HT1080 (cell line): ENCODE measurements around the gene C22orf23. TPM values are rescaled to one million over a fixed set of nuclear protein-coding genes. Genes with fewer than 3 reads are reported as not detected.

Source experiments
- DNase-seq: peaks from one replicate; pipeline ENCODE4 v3.0.0-alpha.2; 2015; ENCODE audit warnings: low read depth
- total RNA-seq: library from RNA; depleted of rRNA; stranded (reverse); fragments of >200 nt; shearing (Covaris generic); gene quantifications from 2 replicates; pipeline ENCODE4 v1.2.3, GENCODE V29; 2014

Gene C22orf23
- total RNA-seq, 1 experiment from 2014 or later, result 0.32 TPM

DNA sequence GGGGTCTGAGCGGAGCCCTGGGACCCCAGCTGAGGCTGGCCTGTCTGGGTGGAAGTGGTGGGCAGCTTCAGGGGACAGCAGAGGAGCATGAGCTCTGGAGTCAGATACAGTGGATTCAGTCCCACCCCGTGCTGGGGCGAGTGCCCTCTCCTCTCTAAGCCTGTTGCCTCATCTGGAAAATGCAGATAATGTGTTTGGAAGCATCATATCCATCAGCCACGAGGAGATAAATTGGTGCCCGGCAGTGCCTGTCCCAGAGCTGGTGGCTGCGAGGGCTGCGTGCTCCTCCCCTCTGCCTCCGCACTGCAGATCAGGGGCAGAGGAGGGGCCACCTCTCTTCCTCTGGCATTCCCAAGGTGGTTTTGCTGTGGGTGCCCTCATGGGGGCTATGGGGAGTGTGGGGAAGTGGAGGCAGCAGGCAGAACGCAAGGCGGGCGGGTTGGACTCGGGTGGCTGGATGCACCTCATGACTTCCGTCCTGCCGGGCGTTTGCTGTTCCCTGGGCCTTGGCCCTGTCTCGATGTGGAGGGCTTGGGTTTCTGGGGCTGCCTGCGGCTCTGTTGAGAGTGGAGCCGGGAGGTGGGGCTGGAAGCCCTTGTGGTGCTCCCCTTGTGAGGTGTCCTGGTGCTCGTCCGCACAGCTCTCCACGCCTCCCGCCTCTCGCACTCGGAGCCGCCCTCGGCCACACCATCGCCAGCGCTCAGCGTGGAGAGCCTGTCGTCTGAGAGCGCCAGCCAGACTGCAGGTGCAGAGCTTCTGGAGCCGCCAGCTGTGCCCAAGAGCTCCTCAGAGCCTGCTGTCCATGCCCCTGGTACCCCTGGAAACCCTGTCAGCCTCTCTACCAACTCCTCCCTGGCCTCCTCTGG is 26.4 kb downstream of the C22orf23 start:
- no peak for DNase-seq

DNA sequence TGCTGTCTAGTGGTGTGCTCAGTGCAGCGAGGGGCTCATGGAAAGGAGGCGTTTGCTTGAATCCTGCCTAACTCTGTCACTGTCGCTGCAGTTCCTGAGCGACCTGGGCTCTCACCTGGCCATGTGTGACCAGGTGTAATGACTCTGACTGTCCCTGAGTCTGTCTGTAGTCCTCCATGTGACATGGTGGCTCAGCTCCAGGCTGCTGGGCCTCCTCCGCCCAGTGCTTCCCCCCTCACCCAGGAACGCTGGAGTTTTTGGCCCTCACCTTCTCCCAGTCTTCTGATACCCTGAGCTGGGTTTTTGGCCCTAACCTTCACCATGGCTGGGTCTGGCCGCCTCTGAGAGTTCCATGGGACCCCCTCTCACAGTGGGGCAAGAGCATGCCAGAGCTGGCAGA is 27.0 kb downstream of the C22orf23 start:
- no peak for DNase-seq

DNA sequence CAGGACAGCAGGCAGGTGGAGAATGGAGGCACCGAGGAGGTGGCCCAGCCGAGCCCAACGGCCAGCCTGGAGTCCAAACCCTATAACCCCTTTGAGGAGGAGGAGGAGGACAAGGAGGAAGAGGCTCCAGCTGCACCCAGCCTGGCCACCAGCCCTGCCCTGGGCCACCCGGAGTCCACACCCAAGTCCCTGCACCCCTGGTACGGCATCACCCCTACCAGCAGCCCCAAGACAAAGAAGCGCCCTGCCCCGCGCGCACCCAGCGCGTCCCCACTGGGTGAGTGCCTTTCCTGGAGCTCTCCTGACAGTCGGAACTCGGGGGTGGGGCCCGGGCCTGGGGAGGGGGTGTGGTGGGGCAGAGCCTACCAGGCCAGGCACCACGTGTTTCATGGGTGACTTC is 27.6 kb downstream of the C22orf23 start:
- no peak for DNase-seq

DNA sequence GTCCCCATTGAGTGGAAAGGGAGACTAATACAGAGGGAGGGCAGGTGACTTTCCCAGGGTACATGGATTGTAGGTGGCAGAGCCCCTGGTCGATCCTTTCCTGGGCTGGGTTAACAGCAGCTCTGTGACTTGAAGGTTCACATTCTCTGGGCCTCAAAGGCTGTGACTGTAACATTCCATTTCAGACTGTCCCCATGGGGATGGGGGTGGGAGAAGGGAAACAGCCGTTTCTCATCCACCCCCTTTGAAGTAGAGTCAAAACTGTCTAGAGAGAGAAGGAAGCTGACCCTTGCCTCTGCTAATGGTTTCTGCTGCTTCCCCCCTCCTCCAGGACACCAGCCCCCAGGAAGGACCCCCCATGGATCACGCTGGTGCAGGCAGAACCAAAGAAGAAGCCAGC is 28.1 kb downstream of the C22orf23 start:
- no peak for DNase-seq

DNA sequence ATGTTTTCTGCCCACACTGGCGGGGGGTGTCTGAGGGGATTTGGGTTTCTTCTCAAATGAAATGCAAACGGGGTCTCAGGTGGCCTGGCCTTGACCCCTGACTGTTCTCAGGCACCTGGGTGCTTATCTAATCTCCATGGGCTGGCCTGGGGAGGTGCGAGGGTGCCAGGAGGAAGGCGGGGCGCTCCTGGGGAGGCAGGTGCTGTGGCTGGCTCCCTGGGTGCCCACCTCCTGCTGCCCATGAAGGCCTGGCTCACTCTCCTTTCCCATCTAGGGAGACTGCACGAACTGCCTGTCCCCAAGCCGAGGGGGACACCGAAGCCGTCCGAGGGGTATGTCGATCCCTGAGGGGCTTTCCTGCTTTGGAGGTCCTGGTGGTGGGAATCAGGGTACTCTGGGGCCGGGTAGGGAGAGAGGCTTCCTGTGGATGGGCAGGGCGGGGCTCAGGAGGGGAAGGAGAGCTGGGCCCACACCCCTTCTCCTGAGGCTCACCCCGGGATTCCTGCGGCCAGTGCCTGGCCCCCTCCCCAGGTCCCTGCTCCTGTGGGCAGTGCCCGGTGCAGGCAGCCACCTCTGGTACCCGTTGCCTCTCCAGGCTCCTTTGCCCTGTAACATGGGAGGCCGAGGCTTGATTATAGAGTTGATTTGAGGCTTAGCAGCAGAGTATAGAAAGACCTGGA is 28.9 kb downstream of the C22orf23 start:
- no peak for DNase-seq

DNA sequence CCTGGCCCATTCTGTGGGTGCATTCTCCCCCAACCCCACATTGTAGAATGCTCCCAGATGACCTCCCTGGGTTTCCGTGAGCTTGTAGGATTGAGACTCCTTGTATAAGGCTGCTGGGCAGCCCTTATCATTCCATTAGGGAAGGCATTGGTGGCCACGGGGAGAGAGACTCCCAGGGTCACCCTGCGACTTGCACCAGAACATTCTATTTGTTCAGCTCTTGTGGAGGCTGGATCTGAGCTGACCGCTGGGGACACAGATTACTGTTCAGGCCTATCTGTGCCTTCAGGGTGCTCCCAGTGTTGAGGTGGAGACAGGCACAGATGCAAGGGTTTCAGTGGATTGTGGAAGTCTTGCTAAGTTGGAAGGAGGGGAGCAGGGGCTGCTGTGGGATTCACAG is 29.5 kb downstream of the C22orf23 start:
- DNase-seq, result no peak

DNA sequence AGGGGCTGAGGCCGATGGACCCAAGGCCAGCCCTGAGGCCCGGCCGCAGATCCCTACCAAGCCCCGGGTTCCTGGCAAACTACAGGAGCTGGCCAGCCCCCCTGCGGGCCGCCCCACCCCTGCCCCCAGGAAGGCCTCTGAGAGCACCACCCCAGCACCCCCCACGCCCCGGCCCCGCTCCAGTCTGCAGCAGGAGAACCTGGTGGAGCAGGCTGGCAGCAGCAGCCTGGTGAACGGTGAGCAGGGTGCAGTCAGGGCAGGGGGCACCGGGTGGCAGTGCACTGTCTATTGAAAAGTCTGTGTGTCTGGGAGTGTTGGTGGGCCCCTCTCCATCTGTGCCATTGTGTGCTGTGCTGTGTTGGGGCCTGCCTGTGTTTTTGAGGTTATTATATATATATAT is 31.2 kb downstream of the C22orf23 start:
- no peak for DNase-seq

DNA sequence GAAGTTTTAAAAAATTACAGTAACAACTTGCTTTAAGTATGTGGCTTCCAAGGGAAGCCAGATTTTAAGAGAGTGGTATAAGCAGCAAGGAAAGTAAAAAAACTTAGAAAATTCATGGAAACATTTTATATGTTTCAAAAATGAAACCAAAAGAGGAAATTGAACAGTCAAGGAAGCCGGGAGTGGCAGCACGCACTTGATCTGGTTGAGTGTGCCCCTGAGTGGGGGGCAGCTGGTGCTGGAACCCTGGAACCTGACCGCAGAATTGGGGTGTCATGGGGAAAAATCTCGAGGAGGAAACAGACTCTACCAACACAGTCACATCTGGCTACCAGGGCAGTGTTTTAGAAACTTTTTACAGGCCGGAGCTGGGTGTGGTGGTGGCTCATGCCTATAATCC is 33.3 kb downstream of the C22orf23 start:
- no peak for DNase-seq

DNA sequence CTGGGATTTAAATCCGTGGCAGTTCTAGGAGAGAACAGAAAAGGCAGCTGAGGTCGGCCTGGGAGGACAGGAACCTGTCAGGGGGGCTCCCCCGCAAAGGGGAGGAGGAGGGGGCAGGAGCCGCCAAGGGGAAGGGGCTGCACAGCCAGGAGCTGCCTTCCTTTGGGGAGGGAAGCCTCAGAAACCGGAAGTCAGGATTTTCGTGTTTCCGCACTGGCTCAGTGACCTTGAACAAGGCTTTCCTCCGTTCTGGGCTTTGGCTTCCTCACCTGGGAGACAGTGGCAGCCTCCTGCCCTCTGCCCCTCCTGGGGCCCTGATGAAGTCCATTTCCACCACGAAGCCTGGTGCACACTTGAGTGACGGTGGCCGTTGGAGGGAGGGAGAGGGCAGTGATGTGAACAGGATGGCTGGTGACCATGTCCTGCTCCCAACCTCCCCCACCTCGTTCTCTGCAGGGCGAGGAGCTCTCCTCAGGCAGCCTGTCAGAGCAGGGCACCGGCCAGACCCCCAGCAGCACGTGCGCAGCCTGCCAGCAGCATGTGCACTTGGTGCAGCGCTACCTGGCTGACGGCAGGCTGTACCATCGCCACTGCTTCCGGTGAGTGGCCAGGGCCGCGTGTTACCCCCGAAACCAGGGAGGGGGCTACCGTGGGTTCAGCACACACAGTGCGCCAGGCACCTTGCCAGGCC is 34.7 kb downstream of the C22orf23 start:
- no peak for DNase-seq

DNA sequence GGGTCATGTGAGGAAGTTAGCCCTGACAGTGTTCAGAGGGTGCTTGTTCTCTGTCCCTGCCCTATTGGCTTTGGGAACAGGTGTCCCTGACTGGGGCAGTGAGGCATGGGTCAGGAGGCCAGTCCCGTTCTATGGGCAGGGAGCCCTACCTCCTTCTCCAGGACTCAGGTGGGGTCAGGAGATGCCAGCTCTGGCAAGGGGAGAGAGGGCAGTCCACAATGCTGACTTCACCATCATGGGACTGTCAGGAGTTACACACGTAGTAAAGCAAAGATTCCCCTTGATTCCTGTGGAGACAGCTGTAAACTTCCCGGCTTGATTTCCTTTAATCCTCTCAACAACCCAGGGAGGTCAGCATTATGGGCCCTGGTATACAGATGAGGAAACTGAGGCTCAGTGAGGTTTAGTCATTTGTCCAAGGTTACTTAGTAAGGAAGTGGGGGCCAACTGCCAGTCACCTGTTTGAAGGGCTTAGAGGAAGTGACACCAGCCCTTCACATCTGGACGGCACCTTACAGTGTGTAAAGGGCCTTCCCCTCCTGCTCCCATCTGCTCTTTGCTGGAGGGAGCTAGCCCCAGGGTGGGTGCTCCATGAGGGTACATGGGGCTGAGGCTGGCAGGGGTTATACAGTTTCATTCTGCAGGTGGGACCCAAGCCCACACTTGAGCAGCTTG is 35.4 kb downstream of the C22orf23 start:
- DNase-seq, result no peak

DNA sequence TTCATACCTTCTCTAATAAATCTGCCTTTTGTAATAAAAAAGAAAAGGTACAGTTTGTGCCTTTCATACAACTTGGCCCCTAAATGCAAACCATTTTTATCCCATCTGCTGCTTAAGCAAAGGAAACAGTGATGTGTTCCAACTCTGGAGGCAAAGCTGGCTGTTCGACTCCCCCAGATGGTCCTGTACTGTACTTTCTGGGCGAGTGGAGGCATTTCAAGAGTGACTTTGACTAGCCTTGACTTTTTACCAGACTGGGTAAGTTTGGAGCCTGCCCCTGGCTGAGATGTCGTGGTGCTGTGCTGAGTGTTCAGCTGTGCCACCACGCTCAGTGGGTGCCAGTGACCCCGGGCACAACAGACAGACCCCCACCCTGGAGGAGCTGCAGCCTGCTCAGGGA is 37.1 kb downstream of the C22orf23 start:
- DNase-seq, result no peak

DNA sequence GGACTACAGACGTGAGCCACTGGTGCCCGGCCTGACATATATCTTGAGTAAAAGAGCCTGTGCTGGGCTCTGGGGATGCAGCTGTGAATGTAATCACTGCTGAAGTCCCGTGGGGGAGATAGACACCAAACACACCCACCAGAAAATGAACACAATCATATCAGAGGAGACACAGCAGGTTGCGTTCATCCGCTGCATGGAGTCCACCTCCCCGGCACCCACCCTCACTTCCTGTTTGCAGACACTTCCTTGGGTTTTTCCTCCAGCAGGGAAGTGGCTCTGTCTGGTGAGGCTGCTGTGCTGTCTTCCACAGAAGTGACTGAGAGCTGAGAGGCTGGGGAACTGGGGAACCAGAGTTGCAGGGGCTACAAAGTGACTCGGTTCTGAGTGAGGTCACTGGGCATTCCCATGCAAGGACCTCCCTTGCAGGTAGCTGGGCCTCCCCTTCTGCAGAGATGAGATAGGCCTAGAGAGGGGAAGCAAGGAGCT is 40.1 kb downstream of the C22orf23 start:
- DNase-seq, result no peak

DNA sequence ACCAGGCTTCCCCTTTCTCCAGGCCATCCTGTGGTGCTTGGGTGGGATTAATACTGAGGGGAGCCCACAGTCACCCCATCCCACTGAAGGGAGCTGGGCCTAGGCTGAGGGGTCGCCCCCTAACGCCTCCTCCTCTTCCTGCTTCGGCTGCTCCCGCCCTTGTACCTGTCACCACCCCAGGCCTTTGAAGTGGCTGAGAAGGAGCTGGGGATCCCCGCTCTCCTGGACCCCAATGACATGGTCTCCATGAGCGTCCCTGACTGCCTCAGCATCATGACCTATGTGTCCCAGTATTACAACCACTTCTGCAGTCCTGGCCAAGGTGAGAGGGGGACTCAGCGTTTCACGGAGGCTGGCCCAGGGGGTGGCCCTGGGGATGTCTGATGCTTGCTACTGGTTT is 41.2 kb downstream of the C22orf23 start:
- DNase-seq, result no peak

DNA sequence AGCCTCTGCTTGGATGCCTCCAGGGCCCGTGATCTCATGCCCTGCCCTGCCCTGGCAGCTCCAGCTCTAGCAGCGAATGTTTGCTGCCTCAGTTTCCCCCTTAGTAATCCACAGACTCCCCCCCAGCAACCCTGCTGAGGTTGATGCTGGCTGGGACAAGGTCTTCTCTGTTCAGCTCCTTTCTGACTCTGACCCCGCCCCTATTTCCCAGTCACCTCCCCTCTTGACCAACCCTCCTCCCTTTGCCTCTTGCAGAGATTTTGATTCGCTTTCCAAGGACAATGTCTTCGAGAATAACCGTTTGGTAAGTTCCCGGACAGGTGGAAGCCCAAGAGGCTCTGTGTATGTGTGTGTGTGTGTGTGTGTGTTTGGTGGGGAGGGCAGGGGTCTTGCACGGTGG is 41.7 kb downstream of the C22orf23 start:
- DNase-seq, result no peak

DNA sequence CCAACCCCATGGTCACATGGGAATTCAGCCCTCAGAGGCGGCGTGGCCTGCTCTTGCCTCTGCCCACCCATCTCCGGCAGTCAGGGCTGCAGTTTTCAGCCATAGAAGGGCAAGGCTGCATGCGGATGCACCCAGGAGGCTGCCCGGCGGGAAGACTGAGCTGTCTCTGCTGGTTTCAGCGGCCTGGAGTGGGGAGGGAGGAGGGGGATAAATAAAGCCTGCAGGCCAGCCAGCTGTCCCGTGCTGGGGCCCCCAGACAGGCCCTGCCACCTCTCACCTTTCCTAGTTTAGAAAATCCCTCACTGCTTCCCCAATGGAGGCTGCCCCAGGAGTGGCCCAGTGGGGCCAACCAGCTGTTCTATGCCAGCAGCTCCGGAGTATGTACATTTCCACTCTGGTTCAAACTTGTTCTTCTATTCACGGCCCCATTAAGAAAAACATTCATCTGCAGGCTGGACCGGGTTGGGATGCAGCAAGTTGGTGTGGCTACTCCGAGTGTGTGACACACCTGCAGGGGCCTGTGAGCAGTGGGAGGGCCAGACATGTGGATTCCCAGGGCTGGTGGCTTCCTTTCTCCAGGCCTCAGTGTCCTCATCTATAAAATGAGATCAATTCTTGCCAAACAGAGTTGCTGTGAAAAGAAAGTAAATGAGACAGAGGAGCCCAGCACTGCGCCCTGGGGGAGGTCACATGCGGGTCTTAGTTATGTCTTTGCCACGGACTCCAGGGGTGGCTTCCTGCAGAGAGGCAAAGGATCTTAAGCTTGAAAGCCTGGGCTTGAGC is 42.3 kb downstream of the C22orf23 start:
- DNase-seq, result no peak

DNA sequence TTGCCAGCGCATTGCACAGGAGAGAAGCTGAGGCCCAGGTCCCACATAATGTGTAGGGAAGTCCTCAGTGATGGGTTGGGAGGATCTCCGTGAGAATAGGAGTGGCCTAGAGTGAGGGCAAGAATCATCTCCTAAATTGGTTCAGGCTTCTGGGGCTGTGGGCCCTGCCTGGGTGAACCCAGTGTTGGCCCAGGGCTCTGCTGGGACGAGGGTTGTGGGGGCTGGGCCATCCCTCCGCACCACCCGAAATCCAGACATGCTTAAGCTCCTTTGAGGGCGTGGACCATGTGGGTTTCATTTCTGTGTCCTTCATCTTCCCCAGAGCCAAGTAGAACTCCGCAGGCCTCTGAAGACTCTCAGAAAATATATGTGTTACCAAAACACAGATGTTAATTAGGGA is 43.6 kb downstream of the C22orf23 start:
- DNase-seq, result no peak

DNA sequence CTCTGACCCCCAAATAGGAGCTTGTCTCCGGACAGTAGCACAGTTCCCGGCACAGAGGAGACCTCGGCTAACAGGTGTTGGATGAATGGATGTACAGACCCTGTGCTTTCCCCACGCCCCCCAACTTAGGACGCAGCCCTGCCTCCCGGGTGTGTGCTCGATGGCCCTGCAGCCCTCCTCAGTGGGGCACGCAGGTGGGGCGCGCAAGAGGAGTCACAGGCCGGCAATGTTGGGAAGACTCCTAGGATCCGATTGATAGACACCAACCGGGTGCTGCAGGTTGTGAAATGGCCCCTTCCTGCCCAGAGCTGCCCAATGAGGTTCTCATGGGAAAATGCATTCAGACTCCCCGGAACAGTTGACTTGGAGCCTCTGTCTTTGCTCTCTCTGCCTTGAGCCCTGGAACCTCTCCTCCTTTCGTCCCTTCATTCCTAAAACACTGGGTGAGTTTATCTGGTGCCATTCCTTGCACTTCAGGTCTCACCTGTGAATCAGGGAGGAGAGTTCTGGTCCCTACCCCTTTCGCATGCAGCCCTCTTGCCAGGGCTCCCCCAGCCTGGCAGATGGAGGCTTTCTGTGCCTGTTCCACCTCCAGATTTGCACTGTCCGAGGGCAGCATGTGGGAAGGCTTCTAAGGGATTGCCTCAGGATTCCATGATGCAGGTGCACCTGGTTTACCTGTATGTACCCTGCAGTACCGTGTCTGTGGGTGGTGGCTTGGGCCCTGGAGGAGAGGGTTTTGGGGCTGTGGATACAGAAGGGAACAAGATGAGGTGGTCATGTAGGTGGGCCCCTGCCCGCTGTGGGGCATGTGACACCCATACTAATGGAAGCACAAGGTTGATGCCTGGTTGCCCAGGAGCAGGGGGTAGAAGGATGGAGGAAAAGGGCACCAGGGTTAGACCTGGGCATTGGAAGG is 46.1 kb downstream of the C22orf23 start:
- DNase-seq, result no peak

DNA sequence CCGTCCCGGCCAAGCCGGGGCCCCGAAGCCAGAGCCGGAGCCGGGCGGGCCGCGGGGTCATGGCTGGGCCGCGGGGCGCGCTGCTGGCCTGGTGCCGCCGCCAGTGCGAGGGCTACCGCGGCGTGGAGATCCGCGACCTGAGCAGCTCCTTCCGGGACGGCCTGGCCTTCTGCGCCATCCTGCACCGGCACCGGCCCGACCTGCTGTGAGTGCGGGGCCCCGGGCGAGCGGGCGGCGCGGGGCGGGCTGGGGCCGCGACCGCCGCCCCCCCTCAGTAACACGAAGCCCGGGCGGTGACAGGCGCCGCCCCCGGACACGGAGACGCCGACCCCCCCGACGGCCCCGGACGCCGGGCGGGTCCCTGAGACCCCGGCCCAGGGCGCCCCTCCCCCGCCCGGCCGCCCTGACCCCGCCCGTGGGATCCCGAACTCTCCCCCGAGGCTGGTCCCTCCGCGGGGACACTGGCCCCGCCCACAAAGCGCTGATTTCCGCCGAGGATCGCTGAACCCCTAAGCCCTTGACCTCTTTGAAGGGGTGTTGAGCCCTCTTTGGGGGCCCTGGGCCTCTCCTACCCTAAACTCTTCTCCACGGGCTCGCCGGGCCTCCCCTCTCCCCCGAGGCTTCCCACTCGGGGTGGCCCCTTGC is 46.9 kb downstream of the C22orf23 start:
- DNase-seq, result no peak
